K562 (cell line): ENCODE results near the gene VPS35L. TPM values are rescaled to one million over a fixed set of nuclear protein-coding genes. Genes with fewer than 3 reads are reported as not detected.

Experiments
- ADNP ChIP-seq: fragments of 200-800 bp; sonication (Bioruptor generic); IDR thresholded peaks from 2 replicates; pipeline ENCODE4 v1.6.1; 2016; ENCODE audit warnings: missing genetic modification characterization, missing compliant biosample characterization
- ARID1B ChIP-seq: fragments of 450-650 bp; IDR thresholded peaks from 2 replicates; pipeline ENCODE4 v1.6.1; 2016; ENCODE audit warnings: antibody characterized with exemption, mild to moderate bottlenecking, inconsistent platforms
- BCOR ChIP-seq: fragments of 450-650 bp; IDR thresholded peaks from 2 replicates; pipeline ENCODE4 v1.6.1; 2016
- CBFB ChIP-seq: sonication (generic); formaldehyde crosslinking; IDR thresholded peaks from 2 replicates; pipeline ENCODE4 v1.4.0; 2020; ENCODE audit warnings: mild to moderate bottlenecking, missing genetic modification reagents
- CC2D1A ChIP-seq: fragments of 450-650 bp; IDR thresholded peaks from 2 replicates; pipeline ENCODE4 v1.6.1; 2017; ENCODE audit warnings: mild to moderate bottlenecking
- CHD4 ChIP-seq: fragments of 200-600 bp; sonication (generic); IDR thresholded peaks from 3 replicates; pipeline ENCODE4 v1.6.1; 2012; ENCODE audit warnings: low read depth, mild to moderate bottlenecking, mixed read lengths, low read length, inconsistent platforms; ENCODE audit not compliant: insufficient read depth, insufficient replicate concordance, poor library complexity, severe bottlenecking
- CXXC5 ChIP-seq: fragments of 250-450 bp; sonication (Bioruptor Pico); IDR thresholded peaks from 2 replicates; pipeline ENCODE4 v1.8.0; 2022; ENCODE audit warnings: inconsistent platforms, mild to moderate bottlenecking, moderate library complexity
- ERF ChIP-seq: fragments of 450-650 bp; formaldehyde crosslinking; IDR thresholded peaks from 2 replicates; pipeline ENCODE4 v1.4.0; 2020; ENCODE audit warnings: mild to moderate bottlenecking, mixed read lengths
- HCFC1 ChIP-seq: IDR thresholded peaks from 2 replicates; pipeline ENCODE4 v1.6.1; 2012; ENCODE audit warnings: low read depth, low read length, improper control_type of control experiment
- HLTF ChIP-seq: fragments of 450-650 bp; IDR thresholded peaks from 2 replicates; pipeline ENCODE4 v1.6.1; 2016
- JUND ChIP-seq, 2 experiments: IDR thresholded peaks; 2 replicates in 1 of 2; 3 replicates in 1 of 2; pipeline ENCODE4 v1.6.1; 2011; ENCODE audit warnings: borderline replicate concordance in 2 of 2, low read depth in 2 of 2, low read length in 2 of 2, improper control_type of control experiment in 1 of 2, missing biosample characterization in 1 of 2, missing genetic modification characterization in 1 of 2, missing genetic modification reagents in 1 of 2
- MAZ ChIP-seq, 2 experiments: fragments of 450-650 bp in 1 of 2; sonication (generic) in 1 of 2; formaldehyde crosslinking; IDR thresholded peaks in 1 of 2; conservative IDR thresholded peaks in 1 of 2; 2 replicates each; pipeline versions ENCODE4 v1.4.0 to v1.5.0; 2020; ENCODE audit warnings: mild to moderate bottlenecking in 1 of 2, missing genetic modification reagents in 1 of 2
- MCM5 ChIP-seq: fragments of 450-650 bp; IDR thresholded peaks from 2 replicates; pipeline ENCODE4 v1.6.1; 2016; ENCODE audit warnings: low read depth
- NCOR1 ChIP-seq: fragments of 450-650 bp; IDR thresholded peaks from 2 replicates; pipeline ENCODE4 v1.6.1; 2016; ENCODE audit warnings: mild to moderate bottlenecking, moderate library complexity
- NEUROD1 ChIP-seq: fragments of 150-350 bp; IDR thresholded peaks from 2 replicates; pipeline ENCODE4 v1.6.1; 2014; ENCODE audit warnings: borderline replicate concordance, low read length, low read depth; ENCODE audit not compliant: partially characterized antibody
- NUFIP1 ChIP-seq: fragments of 450-650 bp; IDR thresholded peaks from 2 replicates; pipeline ENCODE4 v1.6.1; 2018; ENCODE audit not compliant: partially characterized antibody
- POLR2A ChIP-seq: fragments of 450-650 bp; conservative IDR thresholded peaks from 2 replicates; pipeline ENCODE4 v1.6.1; 2016
- POLR2B ChIP-seq: fragments of 450-650 bp; IDR thresholded peaks from 2 replicates; pipeline ENCODE4 v1.6.1; 2018; ENCODE audit warnings: low read depth; ENCODE audit not compliant: partially characterized antibody
- RBM25 ChIP-seq: fragments of 200-400 bp; formaldehyde crosslinking; IDR thresholded peaks from 2 replicates; pipeline ENCODE4 v1.6.1; 2018; ENCODE audit warnings: low read length, low read depth, moderate library complexity; ENCODE audit not compliant: severe bottlenecking
- RFX5 ChIP-seq: IDR thresholded peaks from 2 replicates; pipeline ENCODE4 v1.6.1; 2011; ENCODE audit warnings: low read depth, mild to moderate bottlenecking, improper control_type of control experiment, low read length
- SIN3A ChIP-seq, 2 experiments: fragments of 150-350 bp in 1 of 2; IDR thresholded peaks; 2 replicates each; pipeline ENCODE4 v1.6.1; 2011 to 2016; ENCODE audit warnings: borderline replicate concordance in 2 of 2, low read depth in 2 of 2, low read length in 2 of 2, mild to moderate bottlenecking in 2 of 2, moderate library complexity in 2 of 2; ENCODE audit not compliant: control insufficient read depth in 1 of 2
- SLC30A9 ChIP-seq: fragments of 250-450 bp; sonication (Bioruptor Pico); IDR thresholded peaks from 2 replicates; pipeline ENCODE4 v1.8.0; 2022; ENCODE audit warnings: mild to moderate bottlenecking, moderate library complexity
- TAL1 ChIP-seq: fragments of 450-650 bp; IDR thresholded peaks from 2 replicates; pipeline ENCODE4 v1.6.1; 2016; ENCODE audit warnings: mild to moderate bottlenecking
- TRIM28 ChIP-seq: fragments of 450-650 bp; IDR thresholded peaks from 2 replicates; pipeline ENCODE4 v1.6.1; 2017
- YY1 ChIP-seq, 3 experiments: IDR thresholded peaks; 2 replicates each; pipeline ENCODE4 v1.6.1; 2011; ENCODE audit warnings: low read length in 2 of 3, mild to moderate bottlenecking in 2 of 3, moderate library complexity in 2 of 3, borderline replicate concordance in 1 of 3, control low read depth in 1 of 3, low read depth in 1 of 3; ENCODE audit not compliant: insufficient read depth in 3 of 3, insufficient replicate concordance in 2 of 3, control insufficient read depth in 1 of 3, insufficient read length in 1 of 3; ENCODE audit errors: extremely low read depth in 1 of 3
- ZNF12 ChIP-seq: sonication (generic); formaldehyde crosslinking; IDR thresholded peaks from 2 replicates; pipeline ENCODE4 v1.4.0; 2020; ENCODE audit warnings: mild to moderate bottlenecking, missing genetic modification reagents
- ZNF124 ChIP-seq: sonication (generic); formaldehyde crosslinking; IDR thresholded peaks from 2 replicates; pipeline ENCODE4 v1.8.1; 2022; ENCODE audit warnings: missing genetic modification reagents
- polyA plus RNA-seq, 8 experiments: library from polyadenylated mRNA; depleted of rRNA in 4 of 8; stranded (reverse) in 5 of 8; unstranded in 3 of 8; fragments of >200 nt; fragmentation: Nextera tagmentation in 2 of 8; fragmentation: Illumina TruSeq in 1 of 8; extraction: Ambion mirVana in 2 of 8; extraction: Trizol in 1 of 8; gene quantifications; 2 replicates each; pipeline versions ENCODE4 v1.2.1 to v1.2.3, GENCODE V29; 2011 to 2014; ENCODE audit warnings: inconsistent platforms in 1 of 8, missing spikeins in 1 of 8
- total RNA-seq, 7 experiments: library from RNA; depleted of rRNA in 6 of 7; stranded (reverse); fragments of >200 nt in 6 of 7; fragmentation: Illumina TruSeq in 2 of 7; extraction: Trizol in 2 of 7; gene quantifications; 2 replicates each; pipeline versions ENCODE4 v1.2.1 to v1.2.3, GENCODE V29; 2011 to 2021; ENCODE audit warnings: low replicate concordance in 1 of 7
- TF ChIP-seq, protein P1 (sequence below), 3 experiments: IDR thresholded peaks in 2 of 3; conservative IDR thresholded peaks in 1 of 3; 2 replicates each; pipeline ENCODE4 v1.5.1; 2011 to 2012; ENCODE audit warnings: low read length in 3 of 3, mild to moderate bottlenecking in 3 of 3, control low read depth in 2 of 3, improper control_type of control experiment in 1 of 3, inconsistent platforms in 1 of 3, low read depth in 1 of 3, mixed read lengths in 1 of 3, moderate library complexity in 1 of 3; ENCODE audit not compliant: insufficient read depth in 2 of 3

The VPS35L gene
- total and polyA plus RNA-seq, 9 of the 15 experiments (the other 6 are each of a cell fraction or from before 2014, with no cell fraction given): 10.2 to 30.4 (median 20.1) TPM

DNA sequence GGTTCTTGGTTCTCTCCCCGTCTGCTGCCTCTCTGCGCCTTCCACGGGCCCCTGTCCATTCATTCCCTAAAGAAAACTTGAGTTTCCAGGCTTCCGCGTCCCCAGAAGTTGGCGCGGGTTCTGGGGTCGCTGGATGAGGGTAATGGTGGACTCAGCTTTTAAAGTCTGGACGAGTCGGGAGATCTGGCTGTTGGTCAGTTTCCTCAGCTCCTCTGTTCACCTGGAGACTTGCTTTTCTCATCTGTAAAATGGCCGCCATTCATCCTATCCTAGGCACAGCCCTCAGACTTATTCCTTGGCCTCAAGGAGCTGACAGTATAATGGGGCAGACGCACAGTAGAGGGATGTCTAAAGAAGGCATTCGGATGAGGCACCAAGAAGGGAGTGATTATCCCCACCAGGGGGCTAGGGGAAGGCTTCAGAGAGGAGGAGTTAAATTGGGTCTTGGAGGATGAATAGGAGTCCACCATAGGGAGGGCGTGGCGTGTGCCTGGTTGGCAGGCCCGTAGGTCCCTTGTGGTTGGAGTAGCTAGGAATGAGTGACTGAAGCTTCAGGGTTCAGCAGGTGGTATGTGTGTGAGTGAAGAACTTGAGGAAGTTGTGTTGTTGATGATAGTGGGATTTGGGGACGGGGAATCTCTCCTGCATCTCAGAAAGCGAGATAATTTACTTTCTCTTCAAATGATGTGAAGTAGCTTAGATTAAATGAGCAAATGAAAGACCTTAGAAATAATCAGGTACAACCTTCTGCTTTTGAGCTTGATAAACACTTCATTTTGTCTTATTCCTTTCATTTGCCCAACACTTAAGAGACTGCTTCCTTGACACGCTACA is 652 bp downstream of the VPS35L start (continued):
- TF ChIP-seq CHD4 (peak; percentile 59), ERF (CRISPR knock-in tag) (no peak), ZNF12 (CRISPR knock-in tag) (no peak), RFX5 (no peak), YY1 (IDR thresholded peaks at IDR 0.05; ENCODE audit: borderline replicate concordance in 1 of 3, control insufficient read depth in 1 of 3, extremely low read depth in 1 of 3, insufficient read depth in 3 of 3, insufficient read length in 1 of 3, insufficient replicate concordance in 2 of 3, low read depth in 1 of 3, low read length in 2 of 3) (peak in 2 of 3 experiments; percentile 34 to 82), ARID1B (peak; percentile 46; the same call in 1 of the 2 replicates), POLR2A (peak; percentile 74; the same call in 1 of the 2 replicates), CBFB (no peak), JUND (IDR thresholded peaks at IDR 0.05; ENCODE audit: borderline replicate concordance, low read depth, low read length) (no peak), JUND (tag; IDR thresholded peaks at IDR 0.05; ENCODE audit: borderline replicate concordance, low read depth, low read length) (0 out of 3 replicates have a peak, but pooled peaks have one; percentile 14), CXXC5 (no peak), CC2D1A (0 out of 2 replicates have a peak, but pooled peaks have one; percentile 19), ZNF124 (CRISPR knock-in tag) (no peak), TRIM28 (no peak), TAL1 (peak; percentile 31; the same call in 1 of the 2 replicates), RBM25 (peak; percentile 87), POLR2B (peak; percentile 38), SLC30A9 (CRISPR knock-in tag) (no peak), SIN3A (IDR thresholded peaks at IDR 0.05; ENCODE audit: borderline replicate concordance in 2 of 2, control insufficient read depth in 1 of 2, low read depth in 2 of 2, low read length in 2 of 2) (no peak), NCOR1 (no peak), ADNP (tag) (peak; percentile 87), HCFC1 (no peak; the same call in 1 of the 2 replicates), MAZ (CRISPR knock-in tag; conservative IDR thresholded peaks at IDR 0.05 in 1 of 2, IDR thresholded peaks at IDR 0.05 in 1 of 2) (peak in 1 of 2 experiments; percentile 8; a peak in 1 of 4 replicates), MCM5 (no peak), NEUROD1 (no peak), BCOR (peak; percentile 92), HLTF (no peak), NUFIP1 (no peak)
- TF ChIP-seq, protein P1, sequence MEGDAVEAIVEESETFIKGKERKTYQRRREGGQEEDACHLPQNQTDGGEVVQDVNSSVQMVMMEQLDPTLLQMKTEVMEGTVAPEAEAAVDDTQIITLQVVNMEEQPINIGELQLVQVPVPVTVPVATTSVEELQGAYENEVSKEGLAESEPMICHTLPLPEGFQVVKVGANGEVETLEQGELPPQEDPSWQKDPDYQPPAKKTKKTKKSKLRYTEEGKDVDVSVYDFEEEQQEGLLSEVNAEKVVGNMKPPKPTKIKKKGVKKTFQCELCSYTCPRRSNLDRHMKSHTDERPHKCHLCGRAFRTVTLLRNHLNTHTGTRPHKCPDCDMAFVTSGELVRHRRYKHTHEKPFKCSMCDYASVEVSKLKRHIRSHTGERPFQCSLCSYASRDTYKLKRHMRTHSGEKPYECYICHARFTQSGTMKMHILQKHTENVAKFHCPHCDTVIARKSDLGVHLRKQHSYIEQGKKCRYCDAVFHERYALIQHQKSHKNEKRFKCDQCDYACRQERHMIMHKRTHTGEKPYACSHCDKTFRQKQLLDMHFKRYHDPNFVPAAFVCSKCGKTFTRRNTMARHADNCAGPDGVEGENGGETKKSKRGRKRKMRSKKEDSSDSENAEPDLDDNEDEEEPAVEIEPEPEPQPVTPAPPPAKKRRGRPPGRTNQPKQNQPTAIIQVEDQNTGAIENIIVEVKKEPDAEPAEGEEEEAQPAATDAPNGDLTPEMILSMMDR (IDR thresholded peaks at IDR 0.05 in 2 of 3, conservative IDR thresholded peaks at IDR 0.05 in 1 of 3; ENCODE audit: insufficient read depth in 2 of 3, low read depth in 1 of 3, low read length in 3 of 3): peak in 2 of 3 experiments; percentile 34 to 50; a peak in 3 of 6 replicates
